PC-9 (cell line): ENCODE results near the gene RXRA.

Experiments used
- EZH2 ChIP-seq: fragments of 200-600 bp; sonication (generic); IDR thresholded peaks from 2 replicates; pipeline ENCODE4 v1.8.0; 2017; ENCODE audit warnings: antibody characterized with exemption, low read depth
- TF ChIP-seq, protein P1 (sequence below): fragments of 200-600 bp; sonication (generic); conservative IDR thresholded peaks from 2 replicates; pipeline ENCODE4 v1.6.1; 2017; ENCODE audit warnings: mixed run types, antibody characterized with exemption, mild to moderate bottlenecking, moderate library complexity

- TF ChIP-seq, protein P1, sequence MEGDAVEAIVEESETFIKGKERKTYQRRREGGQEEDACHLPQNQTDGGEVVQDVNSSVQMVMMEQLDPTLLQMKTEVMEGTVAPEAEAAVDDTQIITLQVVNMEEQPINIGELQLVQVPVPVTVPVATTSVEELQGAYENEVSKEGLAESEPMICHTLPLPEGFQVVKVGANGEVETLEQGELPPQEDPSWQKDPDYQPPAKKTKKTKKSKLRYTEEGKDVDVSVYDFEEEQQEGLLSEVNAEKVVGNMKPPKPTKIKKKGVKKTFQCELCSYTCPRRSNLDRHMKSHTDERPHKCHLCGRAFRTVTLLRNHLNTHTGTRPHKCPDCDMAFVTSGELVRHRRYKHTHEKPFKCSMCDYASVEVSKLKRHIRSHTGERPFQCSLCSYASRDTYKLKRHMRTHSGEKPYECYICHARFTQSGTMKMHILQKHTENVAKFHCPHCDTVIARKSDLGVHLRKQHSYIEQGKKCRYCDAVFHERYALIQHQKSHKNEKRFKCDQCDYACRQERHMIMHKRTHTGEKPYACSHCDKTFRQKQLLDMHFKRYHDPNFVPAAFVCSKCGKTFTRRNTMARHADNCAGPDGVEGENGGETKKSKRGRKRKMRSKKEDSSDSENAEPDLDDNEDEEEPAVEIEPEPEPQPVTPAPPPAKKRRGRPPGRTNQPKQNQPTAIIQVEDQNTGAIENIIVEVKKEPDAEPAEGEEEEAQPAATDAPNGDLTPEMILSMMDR = no peak
- TF ChIP-seq EZH2 = no peak
Measured at GRCh38 chr9:134335061-134335460, 8.8 kb downstream of the RXRA start.
